ENCODE results near the gene ZNF333. TPM values are rescaled to one million over a fixed set of nuclear protein-coding genes. Genes with fewer than 3 reads are reported as not detected.

ZNF333 gene
- polyA plus RNA-seq, 3 donors: 17.4 to 29.8 (median 18.2) TPM

DNA sequence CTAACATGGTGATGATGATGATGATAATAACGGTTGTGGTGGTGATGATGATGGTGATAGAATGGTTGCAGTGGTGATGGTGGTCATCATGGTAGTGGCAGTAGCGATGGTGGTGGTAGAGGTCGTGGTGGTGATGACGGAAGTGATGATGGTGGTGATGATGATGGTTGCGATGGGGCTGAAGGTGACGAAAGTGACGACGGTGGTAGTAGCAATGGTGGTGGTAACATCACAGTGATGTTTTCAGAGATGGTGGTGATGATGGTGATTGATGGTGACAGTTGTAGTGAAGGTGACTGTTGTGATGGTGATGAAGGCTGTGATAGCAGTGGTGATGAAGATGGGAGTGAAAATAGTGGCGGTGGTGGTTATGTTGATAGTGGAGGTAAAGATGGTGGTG lies 11.6 kb upstream of the ZNF333 start:
- DNase-seq (ENCODE audit: extremely low read depth in 1 of 11, low read depth in 9 of 11, low spot score in 4 of 11): no peak

DNA sequence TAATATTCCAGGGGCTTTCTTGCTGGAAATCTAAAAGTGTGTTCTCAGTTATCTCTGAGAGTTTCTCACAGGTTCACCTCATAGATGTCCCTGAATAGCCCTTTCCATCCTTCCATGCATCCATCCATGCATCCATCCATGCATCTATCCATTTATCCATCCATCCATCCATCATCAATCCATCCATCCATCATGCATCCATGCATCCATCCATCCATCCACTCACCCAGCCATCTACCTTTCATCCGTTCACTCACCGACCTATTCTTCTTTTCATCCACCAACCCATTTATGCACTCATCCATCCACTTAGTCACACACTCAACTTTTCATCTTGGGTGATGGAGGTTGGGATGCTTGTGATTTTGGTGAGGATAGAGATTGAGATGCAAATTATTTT lies 7.8 kb upstream of the ZNF333 start:
- no peak for DNase-seq (ENCODE audit: extremely low read depth in 1 of 11, low read depth in 9 of 11, low spot score in 4 of 11)

DNA sequence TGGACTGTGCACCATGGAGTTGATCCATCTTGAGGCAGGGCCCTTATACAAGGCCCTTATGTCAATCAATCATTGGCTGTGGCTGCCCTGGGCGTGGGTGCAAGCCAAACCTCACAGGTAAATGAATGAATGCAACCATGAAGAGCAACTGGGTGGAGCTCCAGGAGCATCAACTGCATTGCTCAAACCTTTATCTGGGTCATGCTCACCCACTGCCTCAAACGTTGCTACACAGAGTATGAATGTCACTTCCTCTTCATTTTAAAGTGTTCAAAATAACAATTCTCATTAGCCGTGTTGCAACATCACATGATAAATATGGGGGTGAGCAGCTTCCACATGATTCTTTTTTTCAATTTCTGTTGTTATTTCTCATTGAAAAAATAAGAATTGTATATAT lies 6.4 kb upstream of the ZNF333 start:
- DNase-seq (ENCODE audit: extremely low read depth in 1 of 11, low read depth in 9 of 11, low spot score in 4 of 11): no peak

DNA sequence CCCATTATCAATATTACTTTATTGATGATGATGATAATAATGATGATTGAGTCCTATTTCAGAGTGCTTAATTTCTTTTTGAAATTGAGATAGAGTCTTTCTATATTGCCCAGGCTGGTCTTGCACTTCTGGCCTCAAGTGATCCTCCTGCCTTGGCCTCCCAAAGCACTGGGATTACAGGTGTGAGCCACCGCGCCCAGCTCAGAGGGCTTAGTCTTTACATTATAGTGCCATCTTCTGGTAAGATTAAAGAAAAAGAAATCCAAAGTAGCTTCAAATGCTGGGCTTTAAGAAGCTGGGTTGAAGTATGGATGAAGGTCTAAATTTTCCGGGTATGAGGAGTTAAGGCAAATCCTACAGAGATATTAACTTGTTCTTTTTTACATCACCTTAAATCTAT lies 3.4 kb upstream of the ZNF333 start:
- no peak for DNase-seq (ENCODE audit: extremely low read depth in 1 of 11, low read depth in 9 of 11, low spot score in 4 of 11)

DNA sequence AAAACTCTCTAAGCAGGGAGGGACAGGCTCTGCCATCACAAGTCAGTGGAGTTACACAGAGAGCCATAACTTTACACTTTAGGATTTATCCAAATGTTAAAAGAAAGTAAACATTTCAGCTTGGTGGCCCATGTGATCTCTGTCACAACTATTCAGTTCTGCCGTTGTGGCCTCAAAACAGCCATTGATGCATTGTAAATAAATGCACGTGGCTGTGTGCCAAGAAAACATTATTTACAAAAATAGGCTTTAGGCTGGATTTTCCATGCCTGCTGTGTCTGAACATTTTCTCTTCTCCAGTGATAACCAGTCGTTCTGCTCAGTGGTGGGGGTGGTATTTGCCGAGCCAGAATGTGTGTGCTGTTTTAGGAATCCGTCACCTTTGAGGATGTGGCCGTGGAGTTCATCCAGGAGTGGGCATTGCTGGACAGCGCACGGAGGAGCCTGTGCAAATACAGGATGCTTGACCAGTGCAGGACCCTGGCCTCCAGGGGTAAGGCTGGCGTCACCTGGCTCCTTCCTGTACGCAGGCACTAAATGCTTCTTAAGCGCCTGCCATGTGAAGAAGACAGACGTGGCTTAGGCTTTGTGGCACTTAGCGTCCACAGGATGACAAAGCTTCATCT lies 4.9 kb downstream of the ZNF333 start:
- DNase-seq (ENCODE audit: extremely low read depth in 1 of 11, low read depth in 9 of 11, low spot score in 4 of 11): no peak

DNA sequence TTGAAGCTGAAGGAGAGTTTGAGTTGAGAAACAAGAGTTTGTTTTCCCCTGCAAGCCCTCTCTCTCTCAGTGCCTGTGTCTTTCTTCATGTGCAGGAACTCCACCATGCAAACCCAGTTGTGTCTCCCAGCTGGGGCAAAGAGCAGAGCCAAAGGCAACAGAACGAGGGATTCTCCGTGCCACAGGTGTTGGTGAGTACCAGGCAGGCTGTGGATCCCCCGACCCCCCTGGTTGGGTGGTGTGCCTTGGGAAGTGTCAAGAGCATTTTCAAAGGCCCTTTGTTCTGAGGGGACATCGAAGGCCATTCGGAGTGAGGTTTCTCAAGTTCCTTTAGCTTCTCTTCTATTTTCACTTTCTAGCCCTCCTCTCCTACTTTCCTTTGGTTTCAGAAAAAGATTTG lies 5.6 kb downstream of the ZNF333 start:
- no peak for DNase-seq (ENCODE audit: extremely low read depth in 1 of 11, low read depth in 9 of 11, low spot score in 4 of 11)

GRCh38 chr19:14699641-14700040 lies 9.8 kb downstream of the ZNF333 start:
- DNase-seq (ENCODE audit: extremely low read depth in 1 of 11, low read depth in 9 of 11, low spot score in 4 of 11): no peak

DNA sequence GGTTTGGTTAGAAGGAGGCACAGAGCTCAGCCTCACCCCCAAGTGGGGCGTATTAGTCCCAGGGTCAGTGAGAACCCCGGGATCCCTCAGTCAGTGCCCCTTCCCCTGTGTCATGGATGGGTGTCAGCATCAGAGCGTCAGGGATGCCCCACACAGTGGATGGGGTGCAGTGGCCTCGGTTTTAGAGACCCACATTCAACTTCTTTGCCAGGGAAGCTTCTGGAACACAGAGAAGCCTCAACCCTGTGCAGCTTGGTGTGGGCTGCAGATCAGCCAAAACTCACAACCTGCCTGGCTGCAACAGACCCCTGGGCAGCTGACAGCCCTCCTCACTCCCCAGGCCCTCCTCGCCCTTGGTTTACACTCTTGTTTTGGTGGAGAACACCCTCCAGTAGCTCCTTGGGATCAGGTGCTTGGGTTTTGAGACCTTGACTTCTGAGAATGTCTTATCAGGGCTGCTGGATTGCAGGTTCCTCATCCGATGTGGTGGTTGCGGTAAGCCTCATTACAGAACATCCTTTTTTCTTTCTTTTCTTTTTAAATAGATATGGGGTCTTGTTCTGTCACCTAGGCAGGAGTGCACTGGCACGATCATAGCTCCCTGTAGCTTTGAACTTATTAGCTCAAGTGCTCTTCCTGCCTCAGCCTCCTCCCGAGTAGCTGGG lies 11.0 kb downstream of the ZNF333 start:
- DNase-seq (ENCODE audit: extremely low read depth in 1 of 11, low read depth in 9 of 11, low spot score in 4 of 11): no peak

DNA sequence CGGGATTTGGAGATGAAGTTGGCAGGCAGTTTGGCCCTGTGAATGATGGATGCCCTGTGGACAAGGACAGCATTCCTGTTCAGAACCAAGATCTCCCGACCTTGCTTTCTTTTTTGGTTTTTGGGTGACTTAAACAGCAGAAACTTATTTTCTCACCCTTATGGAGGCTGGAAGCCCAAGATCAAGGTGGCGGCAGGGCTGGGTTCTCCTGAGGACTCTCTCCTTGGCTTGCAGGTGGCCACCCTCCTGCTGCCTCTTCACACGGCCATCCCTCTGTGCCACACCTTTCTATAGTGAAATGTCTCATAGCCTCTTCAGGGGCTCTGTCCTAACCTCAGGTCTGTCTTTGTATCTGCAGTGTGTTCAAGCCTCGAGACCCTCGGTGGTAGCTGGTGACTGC lies 14.0 kb downstream of the ZNF333 start:
- no peak for DNase-seq (ENCODE audit: extremely low read depth in 1 of 11, low read depth in 9 of 11, low spot score in 4 of 11)

DNA sequence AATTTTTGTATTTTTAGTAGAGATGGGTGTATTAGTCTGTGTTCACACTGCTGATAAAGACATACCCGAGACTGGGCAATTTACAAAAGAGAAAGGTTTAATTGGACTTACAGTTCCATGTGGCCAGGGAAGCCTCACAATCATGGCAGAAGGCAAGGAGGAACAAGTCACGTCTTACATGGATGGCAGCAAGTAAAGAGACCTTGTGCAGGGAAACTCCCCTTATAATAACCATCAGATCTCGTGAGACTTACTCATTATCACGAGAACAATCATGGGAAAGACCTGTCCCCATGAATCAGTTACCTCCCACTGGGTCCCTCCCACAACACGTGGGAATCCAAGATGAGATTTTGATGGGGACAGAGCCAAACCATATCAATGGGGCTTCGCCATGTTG lies 14.6 kb downstream of the ZNF333 start:
- DNase-seq (ENCODE audit: extremely low read depth in 1 of 11, low read depth in 9 of 11, low spot score in 4 of 11): no peak

- DNase-seq (ENCODE audit: extremely low read depth in 1 of 11, low read depth in 9 of 11, low spot score in 4 of 11): no peak
Measured at GRCh38 chr19:14715841-14716240, 26.0 kb downstream of the ZNF333 start.

GRCh38 chr19:14718522-14719116 lies 28.8 kb downstream of the ZNF333 start:
- no peak for DNase-seq (ENCODE audit: extremely low read depth in 1 of 11, low read depth in 9 of 11, low spot score in 4 of 11)

DNA sequence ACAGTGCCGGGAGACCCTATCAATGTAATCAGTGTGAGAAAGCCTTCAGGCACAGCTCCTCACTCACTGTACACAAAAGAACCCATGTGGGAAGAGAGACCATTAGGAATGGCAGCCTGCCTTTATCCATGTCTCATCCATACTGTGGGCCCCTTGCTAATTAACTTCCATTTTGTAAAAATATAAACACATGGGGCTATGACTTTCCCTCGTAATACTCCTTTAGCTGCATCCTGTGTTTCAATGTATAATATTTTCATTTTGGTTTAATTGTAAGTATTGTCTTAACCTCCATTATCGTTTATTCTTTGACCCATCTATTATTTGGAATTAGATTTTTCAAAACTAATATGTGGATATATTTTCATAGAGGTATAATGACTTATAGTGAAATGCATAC lies 29.3 kb downstream of the ZNF333 start:
- DNase-seq (ENCODE audit: extremely low read depth in 1 of 11, low read depth in 9 of 11, low spot score in 4 of 11): no peak

- no peak for DNase-seq (ENCODE audit: extremely low read depth in 1 of 11, low read depth in 9 of 11, low spot score in 4 of 11)
Measured at GRCh38 chr19:14722127-14722526, 32.3 kb downstream of the ZNF333 start.

GRCh38 chr19:14728595-14728994 lies 38.7 kb downstream of the ZNF333 start:
- DNase-seq (ENCODE audit: extremely low read depth in 1 of 11, low read depth in 9 of 11, low spot score in 4 of 11): no peak

- no peak for DNase-seq (ENCODE audit: extremely low read depth in 1 of 11, low read depth in 9 of 11, low spot score in 4 of 11)
Measured at GRCh38 chr19:14731200-14731599, 41.4 kb downstream of the ZNF333 start.

DNA sequence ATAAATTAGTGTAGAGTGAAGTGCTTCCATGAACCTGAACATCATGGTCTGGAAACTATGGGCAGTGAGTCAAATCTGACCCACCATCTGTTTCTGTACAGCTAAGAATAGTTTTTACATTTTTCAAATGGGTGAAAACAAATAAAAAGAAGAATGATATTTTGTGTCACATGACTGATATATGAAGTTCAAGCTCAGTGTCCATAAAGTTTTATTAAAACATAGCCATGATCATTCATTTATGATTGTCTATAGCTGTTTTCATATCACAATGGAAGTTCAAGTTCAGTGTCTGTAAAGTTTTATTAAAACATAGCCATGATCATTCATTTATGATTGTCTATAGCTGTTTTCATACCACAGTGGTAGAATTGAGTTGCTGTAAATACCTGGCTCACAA lies 42.7 kb downstream of the ZNF333 start:
- DNase-seq (ENCODE audit: extremely low read depth in 1 of 11, low read depth in 9 of 11, low spot score in 4 of 11): no peak

- no peak for DNase-seq (ENCODE audit: extremely low read depth in 1 of 11, low read depth in 9 of 11, low spot score in 4 of 11)
Measured at GRCh38 chr19:14733574-14733973, 43.7 kb downstream of the ZNF333 start.

GRCh38 chr19:14735915-14736314 lies 46.1 kb downstream of the ZNF333 start:
- DNase-seq (ENCODE audit: extremely low read depth in 1 of 11, low read depth in 9 of 11, low spot score in 4 of 11): no peak

- no peak for DNase-seq (ENCODE audit: extremely low read depth in 1 of 11, low read depth in 9 of 11, low spot score in 4 of 11)
Measured at GRCh38 chr19:14746886-14747285, 57.0 kb downstream of the ZNF333 start.

DNA sequence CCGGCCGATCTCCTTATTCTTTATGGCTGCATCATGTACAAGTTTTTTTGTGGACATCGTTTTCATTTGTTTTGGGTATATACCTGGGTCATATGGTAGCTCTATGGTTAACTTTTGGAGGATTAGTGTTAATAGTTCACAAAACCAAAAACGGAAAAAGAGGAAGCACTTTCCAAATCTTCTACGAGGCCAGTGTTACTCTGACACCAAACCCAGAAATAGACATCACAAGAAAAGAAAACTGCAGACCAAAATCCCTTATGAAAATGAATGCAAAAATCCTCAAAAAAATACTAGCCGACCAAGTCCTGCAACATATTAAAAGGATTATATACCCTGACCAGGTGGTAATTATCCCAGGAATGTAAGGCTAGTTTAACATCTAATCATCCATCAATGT lies 58.8 kb downstream of the ZNF333 start:
- no peak for DNase-seq (ENCODE audit: extremely low read depth in 1 of 11, low read depth in 9 of 11, low spot score in 4 of 11)
